ENCODE measurements around the gene CLIP1. TPM values are rescaled to one million over a fixed set of nuclear protein-coding genes. Genes with fewer than 3 reads are reported as not detected.
"Not testable (repeated sequence)": the region's sequence is repeated elsewhere in the genome, so short reads cannot be mapped to it uniquely, and the experiment has no call there.

Gene CLIP1
- total RNA-seq, 1 donor from 2014 or later = 108 TPM

DNA sequence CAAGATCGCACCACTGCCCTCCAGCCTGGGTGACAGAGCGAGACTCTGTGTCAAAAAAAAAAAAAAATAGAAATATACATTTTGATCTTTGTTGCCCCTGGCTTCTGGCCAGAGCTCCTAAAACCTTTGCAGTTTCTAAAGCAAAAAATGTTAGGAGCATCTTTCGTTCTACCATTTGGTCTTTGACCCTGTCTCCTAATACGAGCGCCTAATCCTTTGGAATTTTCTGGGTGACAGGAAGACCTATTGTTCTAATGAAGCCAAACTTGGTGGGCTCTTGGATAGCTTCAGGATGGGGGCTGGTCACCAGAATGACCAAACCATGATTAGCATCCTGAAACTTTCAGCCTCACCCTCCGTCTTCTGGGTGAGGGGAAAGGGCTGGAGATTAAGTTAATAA is 32.3 kb upstream of the CLIP1 start:
- no peaks in the 10 kb centered on the region for H3K36me3 ChIP-seq
- no peaks in the 10 kb centered on the region for H3K4me1 ChIP-seq
- no peak for DNase-seq
- H3K4me3 ChIP-seq = no peak overlapping the region
- intact Hi-C loops (cut with DNase I) = no loop called here
- H3K27ac ChIP-seq = no peak overlapping the region
- no peaks in the 10 kb centered on the region for H3K27me3 ChIP-seq
- no peak for ATAC-seq
- H3K9me3 ChIP-seq = no peaks in the 10 kb centered on the region
- TF ChIP-seq, protein P1, sequence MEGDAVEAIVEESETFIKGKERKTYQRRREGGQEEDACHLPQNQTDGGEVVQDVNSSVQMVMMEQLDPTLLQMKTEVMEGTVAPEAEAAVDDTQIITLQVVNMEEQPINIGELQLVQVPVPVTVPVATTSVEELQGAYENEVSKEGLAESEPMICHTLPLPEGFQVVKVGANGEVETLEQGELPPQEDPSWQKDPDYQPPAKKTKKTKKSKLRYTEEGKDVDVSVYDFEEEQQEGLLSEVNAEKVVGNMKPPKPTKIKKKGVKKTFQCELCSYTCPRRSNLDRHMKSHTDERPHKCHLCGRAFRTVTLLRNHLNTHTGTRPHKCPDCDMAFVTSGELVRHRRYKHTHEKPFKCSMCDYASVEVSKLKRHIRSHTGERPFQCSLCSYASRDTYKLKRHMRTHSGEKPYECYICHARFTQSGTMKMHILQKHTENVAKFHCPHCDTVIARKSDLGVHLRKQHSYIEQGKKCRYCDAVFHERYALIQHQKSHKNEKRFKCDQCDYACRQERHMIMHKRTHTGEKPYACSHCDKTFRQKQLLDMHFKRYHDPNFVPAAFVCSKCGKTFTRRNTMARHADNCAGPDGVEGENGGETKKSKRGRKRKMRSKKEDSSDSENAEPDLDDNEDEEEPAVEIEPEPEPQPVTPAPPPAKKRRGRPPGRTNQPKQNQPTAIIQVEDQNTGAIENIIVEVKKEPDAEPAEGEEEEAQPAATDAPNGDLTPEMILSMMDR (IDR thresholded peaks at IDR 0.05) = no peak

DNA sequence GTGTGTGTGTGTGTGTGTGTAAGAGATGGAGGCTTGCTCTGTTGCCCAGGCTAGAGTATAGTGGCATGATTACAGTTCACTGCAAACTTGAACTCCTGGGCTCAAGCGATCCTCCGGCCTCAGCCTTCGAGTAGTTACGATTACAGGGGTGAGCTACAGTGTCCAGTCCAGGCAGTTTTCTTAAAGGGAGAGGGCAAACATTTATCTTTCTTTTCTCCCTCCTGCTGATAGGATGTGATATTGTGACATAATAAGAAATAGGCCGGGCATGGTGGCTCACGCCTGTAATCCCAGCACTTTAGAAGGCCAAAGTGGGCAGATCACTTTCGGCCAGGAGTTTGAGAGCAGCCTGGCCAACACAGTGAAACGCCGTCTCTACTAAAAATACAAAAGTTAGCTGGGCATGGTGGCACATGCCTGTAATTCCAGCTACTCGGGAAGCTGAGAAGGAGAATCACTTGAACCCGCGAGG is 31.8 kb upstream of the CLIP1 start:
- no peaks in the 10 kb centered on the region for H3K36me3 ChIP-seq
- TF ChIP-seq, protein P1 (IDR thresholded peaks at IDR 0.05) = no peak
- peak; percentile 20 for DNase-seq
- no peak overlapping the region for H3K27ac ChIP-seq
- no peaks in the 10 kb centered on the region for H3K9me3 ChIP-seq
- H3K4me3 ChIP-seq = no peak overlapping the region
- intact Hi-C loops (cut with DNase I) = no loop called here
- ATAC-seq = no peak
- no peaks in the 10 kb centered on the region for H3K4me1 ChIP-seq
- no peaks in the 10 kb centered on the region for H3K27me3 ChIP-seq

DNA sequence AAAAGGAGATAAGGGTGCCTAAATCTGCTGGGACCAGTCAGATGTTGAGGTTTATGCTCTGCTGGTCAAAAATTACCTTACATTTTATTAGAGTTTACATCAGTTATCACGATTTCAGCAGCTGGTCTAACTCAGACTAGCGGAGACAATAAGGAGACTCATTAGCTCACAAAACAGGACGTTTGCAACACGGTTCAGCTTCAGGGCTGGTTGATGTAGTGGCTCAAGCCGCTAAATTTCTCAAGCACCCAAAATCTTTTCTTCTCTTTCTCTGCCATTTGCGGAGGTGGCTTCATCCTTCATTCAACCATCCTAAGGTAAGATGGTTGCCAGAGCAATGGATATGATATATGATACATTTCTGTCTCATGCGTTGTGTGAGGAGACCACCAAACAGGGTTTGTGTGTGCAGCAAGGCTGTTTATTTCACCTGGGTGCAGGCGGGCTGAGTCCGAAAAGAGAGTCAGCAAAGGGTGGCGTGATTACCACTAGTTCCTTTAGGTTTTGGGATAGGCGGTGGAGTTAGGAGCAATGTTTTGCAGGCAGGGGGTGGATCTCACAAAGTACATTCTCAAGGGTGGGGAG is 30.3 kb upstream of the CLIP1 start:
- H3K27me3 ChIP-seq = no peaks in the 10 kb centered on the region
- intact Hi-C loops (cut with DNase I) = no loop called here
- ATAC-seq = no peak
- no peak overlapping the region for H3K4me3 ChIP-seq
- no peaks in the 10 kb centered on the region for H3K9me3 ChIP-seq
- H3K4me1 ChIP-seq = no peaks in the 10 kb centered on the region
- TF ChIP-seq, protein P1 (IDR thresholded peaks at IDR 0.05) = no peak
- no peaks in the 10 kb centered on the region for H3K36me3 ChIP-seq
- H3K27ac ChIP-seq = no peak overlapping the region
- DNase-seq = peak; percentile 2

DNA sequence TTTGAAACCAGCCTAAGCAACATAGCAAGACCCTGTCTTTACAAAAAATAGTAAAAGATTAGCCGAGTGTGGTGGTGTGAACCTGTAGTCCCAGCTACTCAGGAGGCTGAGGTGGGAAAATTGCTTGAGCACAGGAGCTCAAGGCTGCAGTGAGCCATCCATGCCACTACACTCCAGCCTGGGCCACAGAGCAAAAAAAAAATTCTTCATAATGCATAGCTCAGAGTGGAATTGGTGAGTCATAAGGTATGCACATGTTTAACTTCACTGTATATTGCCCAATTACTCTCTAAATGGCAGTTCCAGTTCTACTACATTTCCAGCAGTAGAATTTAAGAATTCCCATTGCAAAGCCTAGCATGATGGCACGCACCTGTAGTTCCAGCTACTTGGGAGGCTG is 26.8 kb upstream of the CLIP1 start:
- peak; percentile 29 for ATAC-seq

DNA sequence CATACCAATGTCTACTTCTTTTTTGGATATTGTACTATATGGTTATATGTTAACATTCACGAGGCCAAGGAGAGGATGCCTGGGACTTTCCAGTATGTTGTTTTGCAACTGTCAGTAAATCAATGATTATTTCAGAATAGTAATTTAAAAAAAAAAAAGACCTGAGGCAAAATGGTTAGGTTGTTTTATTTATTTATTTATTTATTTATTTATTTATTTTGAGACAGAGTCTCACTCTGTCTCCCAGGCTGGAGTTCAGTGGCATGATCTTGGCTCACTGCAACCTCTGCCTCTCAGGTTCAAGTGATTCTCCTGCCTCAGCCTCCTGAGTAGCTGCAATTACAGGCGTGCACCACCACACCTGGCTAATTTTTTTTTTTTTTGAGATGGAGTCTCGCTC is 25.4 kb upstream of the CLIP1 start:
- ATAC-seq; intact Hi-C loops (cut with DNase I); H3K4me3 ChIP-seq; H3K9me3 ChIP-seq; H3K27me3 ChIP-seq; H3K27ac ChIP-seq; H3K36me3 ChIP-seq; H3K4me1 ChIP-seq; DNase-seq: not testable (repeated sequence)

More for the DNA sequence above, 26.8 kb upstream of the CLIP1 start:
- DNase-seq = peak; percentile 1
- Histone ChIP-seq H3K4me3 (no peak overlapping the region), H3K27ac (no peak overlapping the region), H3K9me3 (no peaks in the 10 kb centered on the region), H3K27me3 (no peaks in the 10 kb centered on the region), H3K36me3 (no peaks in the 10 kb centered on the region), H3K4me1 (no peaks in the 10 kb centered on the region)
- TF ChIP-seq, protein P1 (IDR thresholded peaks at IDR 0.05) = no peak
- intact Hi-C loops (cut with DNase I) = no loop called here

DNA sequence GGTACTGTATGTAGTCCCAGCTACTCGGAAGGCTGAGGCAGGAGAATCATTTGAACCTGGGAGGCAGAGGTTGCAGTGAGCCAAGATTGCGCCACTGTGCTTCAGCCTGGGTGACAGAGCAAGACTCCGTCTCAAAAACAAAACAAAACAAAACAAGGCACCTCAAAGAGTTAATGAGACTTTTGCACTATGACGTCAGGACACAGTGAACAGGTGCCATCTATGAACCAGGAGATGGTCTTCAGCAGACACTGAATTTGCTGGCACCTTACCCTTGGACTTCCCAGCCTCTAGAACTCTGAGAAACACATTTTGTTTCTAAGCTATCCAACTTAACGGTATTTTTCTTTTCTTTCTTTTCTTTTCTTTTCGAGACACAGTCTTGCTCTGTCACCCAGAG is 23.9 kb upstream of the CLIP1 start:
- intact Hi-C loops (cut with DNase I) = not testable (repeated sequence)

DNA sequence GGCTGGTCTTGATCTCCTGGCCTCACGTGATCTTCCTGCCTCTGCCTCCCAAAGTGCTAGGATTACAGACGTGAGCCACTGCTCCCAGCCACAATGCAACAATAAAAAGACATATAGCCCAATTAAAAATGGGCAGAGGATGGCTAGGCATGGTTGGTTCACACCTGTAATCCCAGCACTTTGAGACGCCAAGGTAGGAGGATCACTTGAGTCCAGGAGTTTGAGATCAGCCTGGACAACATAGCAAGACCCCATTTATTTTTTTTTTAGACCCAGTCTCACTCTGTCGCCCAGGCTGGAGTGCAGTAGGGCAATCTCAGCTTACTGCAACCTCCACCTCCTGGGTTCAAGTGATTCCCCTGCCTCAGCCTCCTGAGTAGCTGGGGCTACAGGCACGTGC is 21.6 kb upstream of the CLIP1 start:
- ATAC-seq = not testable (repeated sequence)

More for the DNA sequence above, 23.9 kb upstream of the CLIP1 start:
- H3K4me1 ChIP-seq, H3K27ac ChIP-seq, DNase-seq, H3K9me3 ChIP-seq, H3K4me3 ChIP-seq, ATAC-seq, H3K27me3 ChIP-seq, H3K36me3 ChIP-seq: not testable (repeated sequence)

More for the DNA sequence above, 21.6 kb upstream of the CLIP1 start:
- H3K36me3 ChIP-seq; H3K9me3 ChIP-seq; DNase-seq; intact Hi-C loops (cut with DNase I); H3K27me3 ChIP-seq; H3K4me1 ChIP-seq; H3K27ac ChIP-seq; H3K4me3 ChIP-seq: not testable (repeated sequence)

Measured in upper lobe of right lung (tissue), 1 donor.